HL-60 (cell line): ENCODE data around the gene CEP164.
"Not testable (repeated sequence)": the region's sequence is repeated elsewhere in the genome, so short reads cannot be mapped to it uniquely, and the experiment has no call there.

Experiments used
- DNase-seq, 2 experiments: peaks; one replicate each; pipeline ENCODE4 v3.0.0-alpha.2; 2010 to 2020; ENCODE audit warnings: low read depth in 1 of 2, low spot score in 1 of 2
- H3K27ac ChIP-seq: fragments of 250-450 bp; sonication (Bioruptor Pico); replicated peaks from 2 replicates; pipeline ENCODE4 v1.5.1; 2020; ENCODE audit warnings: mild to moderate bottlenecking, moderate library complexity
- H3K27me3 ChIP-seq: fragments of 250-450 bp; sonication (Bioruptor Pico); 2 replicates; pipeline ENCODE4 v1.5.1; 2021; ENCODE audit warnings: mild to moderate bottlenecking, moderate library complexity; ENCODE audit not compliant: insufficient read depth, poor library complexity, severe bottlenecking
- H3K4me3 ChIP-seq: replicated peaks from 2 replicates; pipeline ENCODE4 v1.5.1; 2011; ENCODE audit warnings: mild to moderate bottlenecking, control low read depth, low read length; ENCODE audit not compliant: insufficient read depth
- GABPA ChIP-seq: IDR thresholded peaks from 2 replicates; pipeline ENCODE4 v1.6.1; 2012; ENCODE audit warnings: low read depth
- POLR2AphosphoS5 ChIP-seq: IDR thresholded peaks from 2 replicates; pipeline ENCODE4 v1.6.1; 2012; ENCODE audit warnings: low read depth
- SPI1 ChIP-seq: IDR thresholded peaks from 2 replicates; pipeline ENCODE4 v1.6.1; 2012; ENCODE audit warnings: low read depth, mild to moderate bottlenecking, borderline replicate concordance
- TF ChIP-seq, protein P1 (sequence below): IDR thresholded peaks from 2 replicates; pipeline ENCODE4 v1.6.1; 2012; ENCODE audit warnings: low read depth; ENCODE audit not compliant: insufficient replicate concordance
- TF ChIP-seq, protein P2 (sequence below): IDR thresholded peaks from one replicate; pipeline ENCODE4 v1.5.1; 2011; ENCODE audit warnings: low read length, control low read depth, inconsistent platforms; ENCODE audit not compliant: insufficient read depth

Gene CEP164

GRCh38 chr11:117394221-117394925, 66.7 kb downstream of the CEP164 start:
- TF ChIP-seq POLR2AphosphoS5 (no peak), GABPA (no peak), SPI1 (no peak)
- TF ChIP-seq, protein P1, sequence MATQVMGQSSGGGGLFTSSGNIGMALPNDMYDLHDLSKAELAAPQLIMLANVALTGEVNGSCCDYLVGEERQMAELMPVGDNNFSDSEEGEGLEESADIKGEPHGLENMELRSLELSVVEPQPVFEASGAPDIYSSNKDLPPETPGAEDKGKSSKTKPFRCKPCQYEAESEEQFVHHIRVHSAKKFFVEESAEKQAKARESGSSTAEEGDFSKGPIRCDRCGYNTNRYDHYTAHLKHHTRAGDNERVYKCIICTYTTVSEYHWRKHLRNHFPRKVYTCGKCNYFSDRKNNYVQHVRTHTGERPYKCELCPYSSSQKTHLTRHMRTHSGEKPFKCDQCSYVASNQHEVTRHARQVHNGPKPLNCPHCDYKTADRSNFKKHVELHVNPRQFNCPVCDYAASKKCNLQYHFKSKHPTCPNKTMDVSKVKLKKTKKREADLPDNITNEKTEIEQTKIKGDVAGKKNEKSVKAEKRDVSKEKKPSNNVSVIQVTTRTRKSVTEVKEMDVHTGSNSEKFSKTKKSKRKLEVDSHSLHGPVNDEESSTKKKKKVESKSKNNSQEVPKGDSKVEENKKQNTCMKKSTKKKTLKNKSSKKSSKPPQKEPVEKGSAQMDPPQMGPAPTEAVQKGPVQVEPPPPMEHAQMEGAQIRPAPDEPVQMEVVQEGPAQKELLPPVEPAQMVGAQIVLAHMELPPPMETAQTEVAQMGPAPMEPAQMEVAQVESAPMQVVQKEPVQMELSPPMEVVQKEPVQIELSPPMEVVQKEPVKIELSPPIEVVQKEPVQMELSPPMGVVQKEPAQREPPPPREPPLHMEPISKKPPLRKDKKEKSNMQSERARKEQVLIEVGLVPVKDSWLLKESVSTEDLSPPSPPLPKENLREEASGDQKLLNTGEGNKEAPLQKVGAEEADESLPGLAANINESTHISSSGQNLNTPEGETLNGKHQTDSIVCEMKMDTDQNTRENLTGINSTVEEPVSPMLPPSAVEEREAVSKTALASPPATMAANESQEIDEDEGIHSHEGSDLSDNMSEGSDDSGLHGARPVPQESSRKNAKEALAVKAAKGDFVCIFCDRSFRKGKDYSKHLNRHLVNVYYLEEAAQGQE = no peak
- TF ChIP-seq, protein P2, sequence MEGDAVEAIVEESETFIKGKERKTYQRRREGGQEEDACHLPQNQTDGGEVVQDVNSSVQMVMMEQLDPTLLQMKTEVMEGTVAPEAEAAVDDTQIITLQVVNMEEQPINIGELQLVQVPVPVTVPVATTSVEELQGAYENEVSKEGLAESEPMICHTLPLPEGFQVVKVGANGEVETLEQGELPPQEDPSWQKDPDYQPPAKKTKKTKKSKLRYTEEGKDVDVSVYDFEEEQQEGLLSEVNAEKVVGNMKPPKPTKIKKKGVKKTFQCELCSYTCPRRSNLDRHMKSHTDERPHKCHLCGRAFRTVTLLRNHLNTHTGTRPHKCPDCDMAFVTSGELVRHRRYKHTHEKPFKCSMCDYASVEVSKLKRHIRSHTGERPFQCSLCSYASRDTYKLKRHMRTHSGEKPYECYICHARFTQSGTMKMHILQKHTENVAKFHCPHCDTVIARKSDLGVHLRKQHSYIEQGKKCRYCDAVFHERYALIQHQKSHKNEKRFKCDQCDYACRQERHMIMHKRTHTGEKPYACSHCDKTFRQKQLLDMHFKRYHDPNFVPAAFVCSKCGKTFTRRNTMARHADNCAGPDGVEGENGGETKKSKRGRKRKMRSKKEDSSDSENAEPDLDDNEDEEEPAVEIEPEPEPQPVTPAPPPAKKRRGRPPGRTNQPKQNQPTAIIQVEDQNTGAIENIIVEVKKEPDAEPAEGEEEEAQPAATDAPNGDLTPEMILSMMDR = no peak
- Histone ChIP-seq H3K27me3 (no peaks in the 10 kb centered on the region), H3K4me3 (no peak overlapping the region), H3K27ac (no peak overlapping the region)
- no peak for DNase-seq

GRCh38 chr11:117395476-117395875, 67.8 kb downstream of the CEP164 start:
- TF ChIP-seq POLR2AphosphoS5 (no peak), GABPA (no peak), SPI1 (no peak)
- TF ChIP-seq, protein P1 = no peak
- Histone ChIP-seq H3K27me3 (no peaks in the 10 kb centered on the region), H3K27ac (no peak overlapping the region), H3K4me3 (no peak overlapping the region)
- DNase-seq = no peak

DNA sequence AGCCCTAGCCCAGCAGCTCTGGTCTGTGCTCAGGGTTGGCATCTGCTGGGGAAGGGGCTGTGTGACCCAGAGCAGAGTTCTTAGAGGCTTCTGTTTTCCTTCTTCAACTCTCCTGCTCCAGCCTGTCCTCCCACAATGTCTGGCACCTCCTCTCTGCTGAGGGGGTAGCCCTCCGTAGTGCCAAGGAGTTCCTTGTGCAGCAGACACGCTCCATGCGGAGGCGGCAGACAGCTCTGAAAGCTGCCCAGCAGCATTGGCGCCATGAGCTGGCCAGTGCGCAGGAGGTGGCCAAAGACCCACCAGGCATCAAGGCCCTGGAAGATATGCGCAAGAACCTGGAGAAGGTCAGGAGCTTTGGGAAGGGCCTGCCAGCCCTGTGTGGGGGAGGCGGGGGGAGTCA, 69.3 kb downstream of the CEP164 start:
- H3K27ac ChIP-seq = no peak overlapping the region
- TF ChIP-seq, protein P2 = no peak
- TF ChIP-seq GABPA (no peak), POLR2AphosphoS5 (no peak)
- no peak overlapping the region for H3K4me3 ChIP-seq
- DNase-seq = no peak
- H3K27me3 ChIP-seq = no peaks in the 10 kb centered on the region

DNA sequence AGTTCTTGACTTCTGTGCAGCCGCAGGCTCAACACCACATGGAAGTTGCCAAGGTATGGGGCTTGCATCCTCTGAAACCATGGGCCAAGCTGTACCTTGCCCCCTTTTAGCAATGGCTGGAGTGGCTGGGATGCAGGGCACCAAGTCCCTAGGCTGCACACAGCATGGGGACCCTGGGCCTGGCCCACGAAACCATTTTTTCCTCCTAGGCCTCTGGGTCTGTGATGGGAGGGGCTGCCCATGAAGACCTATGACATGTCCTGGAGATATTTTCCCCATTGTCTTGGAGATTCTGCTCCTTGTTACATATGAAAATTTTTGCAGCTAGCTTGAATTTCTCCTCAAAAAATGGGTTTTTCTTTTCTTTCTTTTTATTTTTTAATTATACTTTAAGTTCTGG, 71.0 kb downstream of the CEP164 start:
- H3K27me3 ChIP-seq, H3K4me3 ChIP-seq, DNase-seq, H3K27ac ChIP-seq: not testable (repeated sequence)

- H3K27me3 ChIP-seq, H3K27ac ChIP-seq, DNase-seq, H3K4me3 ChIP-seq: not testable (repeated sequence)
Observed at GRCh38 chr11:117399100-117399840, 71.6 kb downstream of the CEP164 start.

DNA sequence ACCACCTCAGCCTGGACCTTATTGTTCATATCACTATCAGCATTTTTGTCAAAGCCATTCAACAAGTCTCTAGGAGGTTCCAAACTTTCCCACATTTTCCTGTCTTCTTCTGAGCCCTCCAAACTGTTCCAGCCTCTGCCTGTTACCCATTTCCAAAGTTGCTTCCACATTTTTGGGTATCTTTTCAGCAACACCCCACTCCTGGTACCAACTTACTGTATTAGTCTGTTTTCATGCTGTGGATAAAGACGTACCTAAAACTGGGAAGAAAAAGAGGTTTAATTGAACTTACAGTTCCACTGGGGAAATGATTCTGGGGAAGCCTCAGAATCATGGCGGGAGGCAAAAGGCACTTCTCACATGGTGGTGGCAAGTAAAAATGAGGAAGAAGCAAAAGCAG, 78.2 kb downstream of the CEP164 start:
- not testable (repeated sequence) for H3K27me3 ChIP-seq, H3K4me3 ChIP-seq, H3K27ac ChIP-seq, DNase-seq
